ENCODE data around the gene MAP4K4. TPM values are rescaled to one million over a fixed set of nuclear protein-coding genes. Genes with fewer than 3 reads are reported as not detected.

The MAP4K4 gene
- total RNA-seq: 10 to 100 TPM; 47.5 to 50.4 TPM

DNA sequence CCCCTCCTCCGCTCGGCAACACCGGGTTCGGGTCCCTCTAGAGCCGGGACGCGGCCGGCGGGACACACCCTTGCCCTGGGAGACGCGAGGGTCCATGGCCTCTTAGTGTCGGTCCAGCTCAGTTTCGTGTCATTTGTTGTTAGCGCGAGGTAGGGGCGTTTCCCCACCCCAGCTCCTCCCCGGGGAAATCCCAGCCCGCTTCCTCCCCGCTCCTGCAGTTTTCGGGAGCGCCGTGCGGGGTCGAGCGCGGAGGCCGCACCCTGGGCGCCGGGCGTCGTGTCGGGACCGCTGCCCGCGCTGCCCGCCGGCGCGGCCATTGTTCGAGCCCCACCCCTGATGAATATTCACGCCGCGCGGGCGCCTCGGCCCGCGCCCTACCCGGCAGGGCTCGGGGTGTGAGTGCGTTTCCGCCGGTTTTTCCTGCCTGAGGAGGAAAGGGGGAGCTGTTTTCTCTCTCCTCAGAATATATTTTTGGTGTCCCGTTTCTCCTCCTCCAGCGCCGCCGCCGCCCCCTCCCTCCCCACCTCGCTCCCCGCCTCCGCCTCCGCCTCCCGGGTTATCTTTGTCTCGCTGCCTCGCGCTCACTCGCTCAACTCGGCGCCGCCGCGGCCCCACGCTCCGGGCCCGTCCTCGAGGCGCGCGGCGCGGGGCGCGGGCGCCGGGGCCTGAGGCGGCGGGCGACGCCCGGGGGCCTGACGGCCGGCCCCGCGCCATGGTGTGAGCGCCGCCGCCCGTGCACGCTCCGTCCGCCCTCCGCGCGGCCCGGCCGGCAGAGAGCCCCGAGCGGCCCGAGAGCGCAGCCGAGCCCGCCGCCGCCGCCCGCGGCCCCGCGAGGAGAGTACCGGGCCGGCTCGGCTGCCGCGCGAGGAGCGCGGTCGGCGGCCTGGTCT lies at the start of gene MAP4K4:
Gene MAP4K4, plus strand, starts transcription at position 584 of the 890 bp plus-strand sequence. CDS start 374 bp downstream, outside the sequence.
- TF ChIP-seq, protein P1, sequence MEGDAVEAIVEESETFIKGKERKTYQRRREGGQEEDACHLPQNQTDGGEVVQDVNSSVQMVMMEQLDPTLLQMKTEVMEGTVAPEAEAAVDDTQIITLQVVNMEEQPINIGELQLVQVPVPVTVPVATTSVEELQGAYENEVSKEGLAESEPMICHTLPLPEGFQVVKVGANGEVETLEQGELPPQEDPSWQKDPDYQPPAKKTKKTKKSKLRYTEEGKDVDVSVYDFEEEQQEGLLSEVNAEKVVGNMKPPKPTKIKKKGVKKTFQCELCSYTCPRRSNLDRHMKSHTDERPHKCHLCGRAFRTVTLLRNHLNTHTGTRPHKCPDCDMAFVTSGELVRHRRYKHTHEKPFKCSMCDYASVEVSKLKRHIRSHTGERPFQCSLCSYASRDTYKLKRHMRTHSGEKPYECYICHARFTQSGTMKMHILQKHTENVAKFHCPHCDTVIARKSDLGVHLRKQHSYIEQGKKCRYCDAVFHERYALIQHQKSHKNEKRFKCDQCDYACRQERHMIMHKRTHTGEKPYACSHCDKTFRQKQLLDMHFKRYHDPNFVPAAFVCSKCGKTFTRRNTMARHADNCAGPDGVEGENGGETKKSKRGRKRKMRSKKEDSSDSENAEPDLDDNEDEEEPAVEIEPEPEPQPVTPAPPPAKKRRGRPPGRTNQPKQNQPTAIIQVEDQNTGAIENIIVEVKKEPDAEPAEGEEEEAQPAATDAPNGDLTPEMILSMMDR (IDR thresholded peaks at IDR 0.05): peak; percentile 20 to 56
- no peaks in the 10 kb centered on the region for H3K36me3 ChIP-seq
- H3K9me3 ChIP-seq: no peaks in the 10 kb centered on the region
- peaks cover 0 to 24% of the 10 kb centered on the region in 2 donors for H3K4me1 ChIP-seq
- H3K4me3 ChIP-seq: peak within 1 kb of the TSS; percentile 59 to 62
- H3K27ac ChIP-seq: peak within 1 kb of the TSS; percentile 83 to 97
- peak; percentile 80 for DNase-seq (ENCODE audit: low spot score)
- no peaks in the 10 kb centered on the region for H3K27me3 ChIP-seq

DNA sequence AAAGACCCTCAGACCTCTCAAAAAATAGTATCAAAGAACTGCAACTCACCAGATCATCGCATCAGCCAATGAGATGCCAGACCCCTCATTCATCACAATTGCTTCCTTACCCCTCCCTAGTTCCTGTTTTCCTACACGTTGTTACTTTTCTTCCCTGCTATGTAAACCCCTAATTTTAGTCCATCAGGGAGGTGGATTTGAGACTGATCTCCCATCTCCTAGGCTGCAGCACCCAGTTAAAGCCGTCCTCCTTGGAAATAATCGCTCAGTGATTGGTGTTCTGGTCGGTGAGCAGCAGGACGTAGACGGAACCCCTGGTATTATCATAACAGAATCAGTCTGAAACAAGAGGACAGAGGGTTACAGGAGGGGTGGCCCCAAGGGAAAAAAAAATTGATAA lies 44.0 kb upstream of the MAP4K4 start:
- Histone ChIP-seq H3K36me3 (no peaks in the 10 kb centered on the region), H3K4me1 (peaks cover 0 to 10% of the 10 kb centered on the region in 2 donors), H3K9me3 (no peaks in the 10 kb centered on the region), H3K4me3 (no peak overlapping the region), H3K27me3 (no peaks in the 10 kb centered on the region), H3K27ac (no peak overlapping the region)
- TF ChIP-seq, protein P1 (IDR thresholded peaks at IDR 0.05): no peak
- DNase-seq (ENCODE audit: low spot score): no peak

DNA sequence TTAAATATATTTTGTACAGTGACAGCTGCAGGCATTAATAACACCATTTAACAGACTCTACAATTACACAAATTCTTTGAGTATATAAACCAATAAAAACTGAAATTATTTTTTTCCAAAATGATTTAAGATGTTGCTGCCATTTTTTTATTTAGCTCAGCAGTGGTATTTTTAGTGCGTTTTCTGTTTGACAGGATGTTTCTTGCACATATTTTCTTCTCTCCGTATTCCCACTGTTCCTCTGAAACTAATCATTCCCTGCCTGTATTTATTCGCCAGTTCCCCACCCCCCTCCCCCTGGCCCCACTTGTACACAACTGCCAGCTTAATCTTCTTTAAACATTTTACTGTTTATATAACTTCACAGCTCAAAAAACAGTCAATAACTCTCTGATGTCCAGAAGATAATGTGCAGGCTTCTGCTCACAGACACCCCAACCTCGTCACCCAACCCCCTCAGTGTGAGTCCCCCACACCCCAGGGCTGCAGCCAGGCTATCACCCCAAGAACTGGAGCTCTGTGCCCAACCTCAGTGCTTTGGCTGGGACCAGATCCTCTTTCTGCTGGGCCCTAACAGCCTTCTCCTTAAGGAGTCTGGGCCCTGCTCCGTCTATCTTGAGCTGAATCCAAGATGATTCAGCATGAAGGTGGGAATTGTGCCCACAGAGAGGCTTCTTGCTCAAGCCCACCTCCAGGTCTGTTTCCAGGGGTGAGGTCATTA lies 41.6 kb upstream of the MAP4K4 start:
- Histone ChIP-seq H3K4me1 (peaks cover 0 to 14% of the 10 kb centered on the region in 2 donors), H3K27me3 (no peaks in the 10 kb centered on the region), H3K4me3 (no peak overlapping the region), H3K36me3 (no peaks in the 10 kb centered on the region), H3K27ac (peak overlapping the region; percentile 1 to 39), H3K9me3 (no peaks in the 10 kb centered on the region)
- TF ChIP-seq, protein P1 (IDR thresholded peaks at IDR 0.05): no peak
- DNase-seq (ENCODE audit: low spot score): no peak

DNA sequence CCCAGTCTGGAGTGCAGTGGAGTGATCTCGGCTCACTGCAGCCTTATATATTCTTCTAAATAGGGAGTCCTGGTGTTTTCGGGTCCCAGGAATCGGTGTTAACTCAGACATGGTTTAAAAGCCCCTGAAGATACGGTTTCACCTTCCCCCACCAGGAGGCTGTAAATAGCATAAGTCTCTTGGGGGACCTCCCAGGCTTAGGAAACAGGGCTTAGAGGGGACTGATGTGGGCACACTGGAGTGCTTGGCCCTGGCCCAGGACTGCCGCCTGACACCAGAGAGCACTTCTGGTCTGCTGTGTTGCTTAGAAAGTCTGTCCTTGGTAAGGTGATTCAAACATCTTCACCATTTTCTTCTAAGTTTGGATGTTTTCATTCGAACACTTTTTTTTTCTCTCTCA lies 39.7 kb upstream of the MAP4K4 start:
- peaks cover 0 to 14% of the 10 kb centered on the region in 2 donors for H3K4me1 ChIP-seq
- no peaks in the 10 kb centered on the region for H3K27me3 ChIP-seq
- DNase-seq (ENCODE audit: low spot score): no peak
- H3K27ac ChIP-seq: peak overlapping the region in 1 of 2 donors; percentile 68
- TF ChIP-seq, protein P1 (IDR thresholded peaks at IDR 0.05): no peak
- H3K9me3 ChIP-seq: no peaks in the 10 kb centered on the region
- H3K4me3 ChIP-seq: no peak overlapping the region
- no peaks in the 10 kb centered on the region for H3K36me3 ChIP-seq

DNA sequence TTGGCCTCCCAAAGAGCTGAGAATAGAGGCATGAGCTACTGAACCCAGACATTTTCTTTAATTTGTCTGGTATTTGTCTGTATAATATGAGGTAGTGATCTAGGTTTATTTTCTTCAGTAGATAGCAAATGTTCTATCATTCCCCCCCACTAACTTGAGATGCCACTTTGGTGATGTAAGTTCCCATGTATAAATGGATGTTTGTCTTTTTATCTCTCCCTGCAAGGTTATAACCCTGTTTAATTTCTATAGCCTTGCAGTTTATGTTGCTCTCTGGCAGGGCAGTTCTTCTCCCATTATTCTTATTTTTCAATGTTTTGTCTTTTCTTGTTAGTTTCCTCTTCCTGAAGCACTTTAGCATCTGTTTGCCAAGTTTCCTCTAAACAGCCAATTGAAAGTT lies 39.1 kb upstream of the MAP4K4 start:
- H3K4me1 ChIP-seq: peaks cover 0 to 14% of the 10 kb centered on the region in 2 donors

More for the DNA sequence above, 39.1 kb upstream of the MAP4K4 start:
- Histone ChIP-seq H3K36me3 (no peaks in the 10 kb centered on the region), H3K27ac (peak overlapping the region in 1 of 2 donors; percentile 68), H3K4me3 (no peak overlapping the region), H3K27me3 (no peaks in the 10 kb centered on the region), H3K9me3 (no peaks in the 10 kb centered on the region)
- TF ChIP-seq, protein P1 (IDR thresholded peaks at IDR 0.05): no peak
- no peak for DNase-seq (ENCODE audit: low spot score)

Measured in right atrium auricular region (tissue), 2 donors.